ENCODE measurements around the gene MAP1LC3A. TPM values are rescaled to one million over a fixed set of nuclear protein-coding genes. Genes with fewer than 3 reads are reported as not detected.

The MAP1LC3A gene
- total RNA-seq, 2 experiments from 2014 or later, result not detected

DNA sequence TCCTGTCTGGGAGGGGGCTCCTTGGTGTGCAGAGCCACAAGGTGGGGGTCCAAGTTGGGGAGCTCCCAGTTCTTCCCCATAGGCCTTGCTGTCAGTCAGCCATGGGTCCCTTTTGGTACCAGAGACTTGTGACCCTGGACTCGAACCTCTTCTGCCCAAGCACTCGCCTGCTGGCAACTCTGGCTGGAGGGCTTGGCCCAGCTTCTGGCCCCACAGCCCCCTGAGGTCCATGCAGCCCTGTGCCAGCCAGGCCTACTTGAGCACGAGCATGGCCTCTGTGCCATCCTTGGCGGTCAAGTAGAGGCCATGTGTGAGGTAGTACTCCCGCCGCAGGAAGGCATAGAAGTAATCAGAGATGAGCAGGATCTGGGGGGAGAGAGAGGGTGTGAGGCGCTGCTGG is 2.1 kb downstream of the MAP1LC3A start:
- H3K9me2 ChIP-seq (ENCODE audit: insufficient read depth, low read length), result no peaks in the 10 kb centered on the region
- H4K20me1 ChIP-seq (ENCODE audit: insufficient read depth, low read length), result no peaks in the 10 kb centered on the region
- no peak for DNase-seq (ENCODE audit: low spot score)
- H3K4me1 ChIP-seq (ENCODE audit: insufficient read depth, low read length, poor library complexity, severe bottlenecking), result no peaks in the 10 kb centered on the region
- TF ChIP-seq EZH2phosphoT487 (IDR thresholded peaks at IDR 0.05; ENCODE audit: borderline replicate concordance, low read depth, low read length), result no peak
- no peak for TF ChIP-seq CTCF (conservative IDR thresholded peaks at IDR 0.05; ENCODE audit: low read length)
- no peaks in the 10 kb centered on the region; the same call in 1 of the 2 replicates for H3K36me3 ChIP-seq (ENCODE audit: insufficient read depth, low read length)
- H3K9me3 ChIP-seq (ENCODE audit: low read length), result no peaks in the 10 kb centered on the region
- no peak overlapping the region for H3K4me3 ChIP-seq (ENCODE audit: low read depth, low read length, poor library complexity, severe bottlenecking)
- BruUV-seq (replicated peaks), result no TSS peak
- intact Hi-C loops (cut with micrococcal nuclease; ENCODE audit: unreplicated experiment), result no loop called here
- H3K4me2 ChIP-seq (ENCODE audit: low read length), result no peak overlapping the region
- H2AFZ ChIP-seq (ENCODE audit: low read length), result no peak overlapping the region
- no peak overlapping the region for H3K27ac ChIP-seq (ENCODE audit: low read depth, low read length, poor library complexity, severe bottlenecking)
- POLR2A ChIA-PET, result no interaction called here
- H3K79me2 ChIP-seq (ENCODE audit: insufficient read depth, low read depth, low read length), result no peaks in the 10 kb centered on the region
- CTCF ChIA-PET (ENCODE audit: unreplicated experiment), result no interaction called here

- H3K79me2 ChIP-seq (ENCODE audit: insufficient read depth, low read depth, low read length), result no peaks in the 10 kb centered on the region
- no peak overlapping the region for H3K4me3 ChIP-seq (ENCODE audit: low read depth, low read length, poor library complexity, severe bottlenecking)
- TF ChIP-seq EZH2phosphoT487 (IDR thresholded peaks at IDR 0.05; ENCODE audit: borderline replicate concordance, low read depth, low read length) (no peak), CTCF (conservative IDR thresholded peaks at IDR 0.05; ENCODE audit: low read length) (no peak)
- POLR2A ChIA-PET, result no interaction called here
- no peak for DNase-seq (ENCODE audit: low spot score)
- no TSS peak for BruUV-seq (replicated peaks)
- no peaks in the 10 kb centered on the region for H3K9me2 ChIP-seq (ENCODE audit: insufficient read depth, low read length)
- intact Hi-C loops (cut with micrococcal nuclease; ENCODE audit: unreplicated experiment), result no loop called here
- CTCF ChIA-PET (ENCODE audit: unreplicated experiment), result no interaction called here
- no peaks in the 10 kb centered on the region for H4K20me1 ChIP-seq (ENCODE audit: insufficient read depth, low read length)
- H2AFZ ChIP-seq (ENCODE audit: low read length), result no peak overlapping the region
- H3K36me3 ChIP-seq (ENCODE audit: insufficient read depth, low read length), result no peaks in the 10 kb centered on the region; the same call in 1 of the 2 replicates
- H3K9me3 ChIP-seq (ENCODE audit: low read length), result no peaks in the 10 kb centered on the region
- no peak overlapping the region for H3K4me2 ChIP-seq (ENCODE audit: low read length)
- H3K27ac ChIP-seq (ENCODE audit: low read depth, low read length, poor library complexity, severe bottlenecking), result no peak overlapping the region
- H3K4me1 ChIP-seq (ENCODE audit: insufficient read depth, low read length, poor library complexity, severe bottlenecking), result no peaks in the 10 kb centered on the region
Observed at GRCh38 chr20:34561661-34562060, 3.1 kb downstream of the MAP1LC3A start.

DNA sequence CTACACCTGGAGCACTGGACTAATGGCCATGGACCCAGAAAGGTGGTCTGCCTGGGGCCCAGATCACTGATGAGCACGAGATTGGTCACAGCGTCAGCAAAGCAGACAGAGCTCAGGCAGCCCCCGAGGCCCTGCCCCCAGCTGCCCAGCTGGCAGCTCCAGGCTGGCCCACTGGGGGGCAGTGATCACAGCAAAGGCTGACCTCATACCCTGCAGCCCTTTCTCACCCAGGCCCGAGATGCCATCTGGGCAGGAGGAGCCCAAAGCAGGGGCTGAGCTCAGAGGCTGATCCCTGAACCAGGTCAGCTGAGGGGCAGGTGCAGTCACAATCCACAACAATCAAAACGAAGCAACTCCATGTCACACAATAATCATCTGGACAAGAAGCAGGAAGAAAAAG is 4.1 kb downstream of the MAP1LC3A start:
- H3K9me3 ChIP-seq (ENCODE audit: low read length), result no peaks in the 10 kb centered on the region
- BruUV-seq (replicated peaks), result no TSS peak
- no peaks in the 10 kb centered on the region for H3K9me2 ChIP-seq (ENCODE audit: insufficient read depth, low read length)
- ChIA-PET CTCF (ENCODE audit: unreplicated experiment) (interaction anchor here (0.5 kb wide), 1 partner anchor 141 kb away, joined by 5 read pairs; no protein-coding TSS in a partner anchor), POLR2A (no interaction called here)
- H2AFZ ChIP-seq (ENCODE audit: low read length), result no peak overlapping the region
- no peaks in the 10 kb centered on the region; the same call in 1 of the 2 replicates for H3K36me3 ChIP-seq (ENCODE audit: insufficient read depth, low read length)
- no peaks in the 10 kb centered on the region for H3K4me1 ChIP-seq (ENCODE audit: insufficient read depth, low read length, poor library complexity, severe bottlenecking)
- H3K27ac ChIP-seq (ENCODE audit: low read depth, low read length, poor library complexity, severe bottlenecking), result no peak overlapping the region
- H3K79me2 ChIP-seq (ENCODE audit: insufficient read depth, low read depth, low read length), result no peaks in the 10 kb centered on the region
- DNase-seq (ENCODE audit: low spot score), result peak; percentile 23
- H3K4me3 ChIP-seq (ENCODE audit: low read depth, low read length, poor library complexity, severe bottlenecking), result no peak overlapping the region
- peak; percentile 61 for TF ChIP-seq CTCF (conservative IDR thresholded peaks at IDR 0.05; ENCODE audit: low read length)
- TF ChIP-seq EZH2phosphoT487 (IDR thresholded peaks at IDR 0.05; ENCODE audit: borderline replicate concordance, low read depth, low read length), result no peak
- H4K20me1 ChIP-seq (ENCODE audit: insufficient read depth, low read length), result no peaks in the 10 kb centered on the region
- intact Hi-C loops (cut with micrococcal nuclease; ENCODE audit: unreplicated experiment), result no loop called here
- no peak overlapping the region for H3K4me2 ChIP-seq (ENCODE audit: low read length)
